SW480 (cell line): ENCODE data around the gene OSMR.

Source experiments
- DNase-seq: peaks from one replicate; pipeline ENCODE4 v3.0.0-alpha.2; 2016; ENCODE audit warnings: low spot score

The OSMR gene

GRCh38 chr5:38871790-38872551, 26.2 kb downstream of the OSMR start:
- no peak for DNase-seq

DNA sequence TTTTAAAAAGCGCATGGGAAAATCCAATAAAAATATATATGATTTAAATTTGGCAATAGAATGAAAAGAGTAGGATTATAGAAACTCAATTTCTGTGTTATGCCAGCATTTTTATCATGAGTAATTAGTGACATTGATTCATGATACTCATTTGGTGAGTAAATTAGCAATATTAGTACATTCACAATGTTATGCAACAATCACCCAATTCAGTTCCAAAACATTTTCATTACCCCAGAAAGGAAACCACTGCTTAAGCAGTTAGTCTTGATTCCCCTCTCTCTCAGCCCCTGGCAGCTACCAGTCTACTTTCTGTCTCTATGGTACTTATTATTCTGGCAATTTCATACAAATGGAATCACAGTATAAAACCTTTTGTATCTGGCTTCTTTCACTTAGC, 27.0 kb downstream of the OSMR start:
- no peak for DNase-seq

- DNase-seq = no peak
Observed at GRCh38 chr5:38874948-38875456, 29.2 kb downstream of the OSMR start.

DNA sequence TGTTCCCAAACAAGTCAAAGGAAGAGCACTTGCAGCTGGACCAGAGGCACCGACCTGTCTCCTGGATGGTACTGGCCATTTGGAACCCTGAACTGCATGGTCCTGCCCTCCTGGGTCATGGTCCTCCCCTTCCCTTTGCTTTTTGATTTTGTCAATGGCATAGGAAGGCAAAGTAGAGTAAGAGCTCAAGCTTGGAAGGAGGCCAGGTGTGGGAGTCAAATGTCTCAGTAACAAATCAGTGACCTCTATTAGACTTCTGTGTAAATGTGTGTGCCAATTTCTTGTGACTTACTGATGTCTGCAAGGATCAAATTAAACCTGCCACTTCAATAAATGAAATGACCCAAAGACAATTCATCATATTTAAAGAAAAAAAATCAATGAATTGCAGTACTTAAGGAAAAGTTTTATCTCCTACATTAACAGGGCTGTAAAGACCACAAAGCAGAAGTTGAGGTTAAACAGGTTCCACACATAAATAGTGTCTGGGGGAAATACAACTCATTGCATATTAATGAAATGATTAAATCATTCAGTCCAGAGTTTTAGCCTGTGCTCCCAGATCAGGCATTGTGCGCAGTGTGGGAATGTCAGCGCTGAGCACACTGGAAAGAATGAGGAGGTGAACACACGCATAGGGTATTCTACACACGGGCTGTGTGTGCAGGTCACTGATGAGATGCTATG, 32.7 kb downstream of the OSMR start:
- DNase-seq = no peak

- no peak for DNase-seq
Observed at GRCh38 chr5:38879078-38879460, 33.3 kb downstream of the OSMR start.

- DNase-seq = no peak
Observed at GRCh38 chr5:38883842-38884241, 38.0 kb downstream of the OSMR start.

- DNase-seq = no peak
Observed at GRCh38 chr5:38885208-38885607, 39.4 kb downstream of the OSMR start.

DNA sequence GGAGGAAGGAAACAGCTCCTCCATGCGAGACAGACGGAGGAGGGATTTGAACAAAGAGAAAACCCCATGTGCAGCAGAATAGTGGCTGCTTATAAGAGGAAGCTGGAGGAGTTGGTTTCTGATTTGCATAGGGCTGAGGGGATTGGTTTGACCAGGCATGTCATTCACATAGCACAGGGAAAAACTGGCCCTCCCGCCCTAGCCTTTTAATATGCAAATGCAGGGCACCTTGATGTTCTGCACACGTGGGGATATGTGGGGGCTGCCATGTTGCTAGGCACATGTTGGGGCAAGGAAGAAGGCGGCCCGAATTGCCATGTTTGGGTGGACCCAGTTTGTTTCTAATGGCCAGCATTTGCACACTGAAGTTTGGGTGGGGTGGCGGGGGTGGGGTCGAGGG, 42.2 kb downstream of the OSMR start:
- no peak for DNase-seq

- DNase-seq = no peak
Observed at GRCh38 chr5:38889424-38889823, 43.6 kb downstream of the OSMR start.

GRCh38 chr5:38891563-38891962, 45.8 kb downstream of the OSMR start:
- DNase-seq = no peak

DNA sequence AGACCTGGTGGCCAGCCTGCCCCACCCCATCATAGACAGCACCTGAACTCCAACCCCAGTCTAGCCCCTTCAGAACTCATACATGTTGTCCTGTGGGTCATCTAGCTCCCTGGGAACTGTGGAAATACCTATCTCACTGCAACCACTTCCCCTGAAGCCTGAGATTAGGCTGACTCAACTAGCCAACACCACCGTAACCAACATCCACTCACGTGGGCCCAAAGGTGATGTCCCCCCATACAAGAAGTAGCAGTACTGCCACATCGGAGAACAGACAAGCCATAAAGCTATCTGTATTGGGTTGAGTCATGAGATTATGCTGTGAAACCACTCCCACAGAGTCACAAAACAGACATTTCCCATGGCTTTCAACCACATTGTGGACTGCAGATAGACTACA, 46.6 kb downstream of the OSMR start:
- DNase-seq = no peak

GRCh38 chr5:38896760-38897159, 50.9 kb downstream of the OSMR start:
- DNase-seq = no peak

DNA sequence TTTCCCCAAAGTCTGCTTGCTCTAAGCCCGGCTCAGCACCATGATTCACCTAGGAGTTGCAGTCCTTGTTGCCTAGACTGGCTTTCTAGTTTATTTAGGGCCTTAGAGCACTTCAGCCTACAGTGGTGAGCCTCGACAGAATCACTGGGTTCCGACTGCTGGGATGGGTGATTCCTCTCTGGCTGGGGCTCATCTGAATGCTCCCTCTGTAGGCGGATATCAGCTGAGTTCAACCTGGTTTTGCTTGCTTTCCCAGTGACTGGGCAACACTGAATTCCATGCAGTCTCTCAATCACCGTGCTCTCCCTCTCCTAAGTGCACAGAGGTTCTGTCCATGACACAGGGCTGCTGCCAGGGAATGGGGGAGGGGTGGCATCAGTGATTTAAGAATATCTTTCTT, 54.1 kb downstream of the OSMR start:
- no peak for DNase-seq

DNA sequence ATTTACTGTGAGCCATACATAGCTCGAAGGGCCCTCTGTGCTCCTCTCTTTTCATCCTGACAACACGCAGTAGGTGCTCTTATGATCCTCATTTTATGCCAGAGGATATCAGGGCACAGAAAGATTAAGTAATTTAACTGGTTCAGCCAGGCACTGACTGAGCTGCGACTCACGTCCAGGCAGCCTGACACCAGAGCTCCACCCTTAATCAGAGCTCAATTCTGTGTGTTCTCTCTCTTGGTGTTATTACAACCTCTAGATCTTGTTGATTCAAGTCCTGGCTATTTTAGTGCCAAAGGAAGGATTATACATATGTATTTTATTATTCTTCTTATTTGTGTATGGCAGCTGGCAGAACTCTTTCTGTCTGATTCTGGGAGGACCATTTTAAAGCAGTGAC, 59.7 kb downstream of the OSMR start:
- DNase-seq = no peak

DNA sequence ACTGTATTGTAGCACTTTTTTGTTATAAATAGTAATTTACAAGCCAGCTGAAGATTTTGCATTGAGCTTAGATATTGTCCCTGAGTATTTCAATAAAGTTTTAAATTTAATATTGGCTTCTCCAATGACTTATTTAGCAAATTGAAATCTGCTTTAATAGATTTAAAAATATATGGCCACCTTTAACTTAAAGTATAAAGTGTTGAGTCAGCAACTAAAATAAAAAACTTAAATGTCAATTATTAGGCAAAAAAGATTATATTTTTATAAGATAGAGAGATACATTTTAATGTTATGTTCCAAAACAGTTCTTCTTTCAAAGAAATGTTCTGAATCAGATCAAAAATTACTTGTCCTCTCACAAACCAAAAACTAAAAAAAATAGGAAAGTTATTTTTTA, 60.7 kb downstream of the OSMR start:
- DNase-seq = no peak

GRCh38 chr5:38911933-38912332, 66.1 kb downstream of the OSMR start:
- no peak for DNase-seq

- no peak for DNase-seq
Observed at GRCh38 chr5:38913714-38914113, 67.9 kb downstream of the OSMR start.

DNA sequence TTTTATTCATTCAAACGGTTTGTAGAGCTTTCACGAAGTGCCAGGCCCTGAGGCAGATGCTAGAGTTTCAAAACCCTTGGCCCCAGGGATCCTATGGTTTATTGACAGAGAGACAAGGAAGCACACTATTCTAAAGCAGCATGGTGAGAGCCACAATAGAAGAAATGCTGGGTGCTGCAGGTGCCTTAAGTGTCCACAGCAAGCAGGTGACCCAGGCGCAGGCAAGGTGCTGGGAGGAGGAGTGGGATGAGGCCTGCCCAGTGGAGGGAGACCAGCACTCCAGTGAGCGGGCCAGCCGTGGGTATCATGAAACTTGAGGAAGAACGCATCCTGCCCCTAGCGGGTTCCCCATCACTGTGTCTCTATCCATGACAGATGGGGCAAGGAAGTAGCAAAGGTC, 71.0 kb downstream of the OSMR start:
- no peak for DNase-seq

DNA sequence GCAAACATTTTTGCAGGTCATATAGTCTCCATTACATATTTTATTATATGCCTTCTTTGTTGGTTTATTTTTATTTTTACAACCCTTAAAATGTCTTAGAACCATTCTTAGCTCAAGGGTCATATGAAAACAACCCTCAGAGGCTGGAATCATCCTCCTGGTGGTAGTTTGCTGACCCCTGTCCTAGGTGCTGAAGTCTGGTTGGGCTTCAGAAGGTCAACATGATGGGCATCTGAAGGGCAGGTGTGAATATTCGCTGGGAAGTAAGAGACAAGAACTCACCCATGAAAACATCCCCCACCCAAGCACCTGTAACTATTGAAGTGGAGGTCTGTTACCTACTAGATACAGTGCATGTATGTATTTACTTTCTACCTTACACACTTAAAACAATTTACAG, 75.4 kb downstream of the OSMR start:
- no peak for DNase-seq

DNA sequence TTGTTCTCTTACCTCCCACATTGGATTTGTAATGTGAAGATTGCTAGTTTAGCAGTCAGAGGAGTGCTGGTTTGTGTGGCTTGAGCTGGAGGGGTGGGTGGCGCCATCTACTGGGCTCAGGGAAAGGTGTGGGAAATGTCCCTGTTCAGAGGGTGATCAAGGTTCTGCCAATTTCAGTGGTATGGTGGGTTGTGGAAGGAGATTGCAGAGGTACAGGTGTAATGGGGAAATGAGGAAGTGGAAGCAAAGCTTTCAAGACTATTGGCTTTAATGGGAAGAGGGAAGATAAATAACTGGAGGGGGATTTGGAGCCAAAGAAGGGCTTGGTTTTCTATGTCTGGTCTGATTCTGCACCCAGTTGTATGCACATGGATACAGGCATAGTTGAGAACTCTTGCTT, 76.4 kb downstream of the OSMR start:
- peak; percentile 7 for DNase-seq

- DNase-seq = no peak
Observed at GRCh38 chr5:38923661-38924451, 78.0 kb downstream of the OSMR start.

DNA sequence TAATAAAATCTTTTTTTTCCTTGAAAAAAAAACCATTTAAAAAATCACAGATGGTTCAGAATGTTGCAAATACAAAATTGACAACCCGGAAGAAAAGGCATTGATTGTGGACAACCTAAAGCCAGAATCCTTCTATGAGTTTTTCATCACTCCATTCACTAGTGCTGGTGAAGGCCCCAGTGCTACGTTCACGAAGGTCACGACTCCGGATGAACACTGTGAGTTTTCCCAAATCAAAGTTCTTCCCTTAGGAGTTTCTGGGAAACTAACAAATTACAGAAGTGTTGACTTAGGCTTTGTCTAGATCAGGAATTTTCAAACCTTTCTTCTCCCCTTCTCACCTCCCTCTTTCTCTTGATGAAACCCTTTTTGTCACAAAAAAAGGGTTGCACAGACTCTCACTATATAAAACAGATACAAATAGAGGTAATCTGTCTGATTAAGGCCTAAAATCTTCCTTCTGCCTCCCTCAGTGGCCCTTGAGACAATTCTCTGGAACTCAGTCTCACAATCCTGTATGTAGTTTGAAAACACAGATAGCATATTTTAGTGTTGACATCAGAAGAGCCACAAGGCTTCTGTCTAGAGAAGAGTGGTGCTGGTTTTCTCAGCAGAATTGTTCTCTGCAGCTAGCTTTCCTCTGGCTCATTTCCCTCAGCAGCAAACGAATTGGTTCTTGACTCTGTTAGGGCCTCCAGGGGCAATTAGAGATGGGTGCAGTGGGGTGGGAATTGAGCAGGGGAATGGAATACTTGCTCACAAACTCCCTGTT, 79.5 kb downstream of the OSMR start:
- no peak for DNase-seq
